Fibroblast of gingiva (primary cell): ENCODE measurements around the gene COPB2.
A peak's percentile ranks its signal among the peaks of the same experiment; 100 is the strongest.
"Not testable (repeated sequence)": the region's sequence is repeated elsewhere in the genome, so short reads cannot be mapped to it uniquely, and the experiment has no call there.

Source experiments
- DNase-seq: peaks from one replicate; pipeline ENCODE4 v3.0.0-alpha.2; 2011; ENCODE audit warnings: low read depth

The COPB2 gene

DNA sequence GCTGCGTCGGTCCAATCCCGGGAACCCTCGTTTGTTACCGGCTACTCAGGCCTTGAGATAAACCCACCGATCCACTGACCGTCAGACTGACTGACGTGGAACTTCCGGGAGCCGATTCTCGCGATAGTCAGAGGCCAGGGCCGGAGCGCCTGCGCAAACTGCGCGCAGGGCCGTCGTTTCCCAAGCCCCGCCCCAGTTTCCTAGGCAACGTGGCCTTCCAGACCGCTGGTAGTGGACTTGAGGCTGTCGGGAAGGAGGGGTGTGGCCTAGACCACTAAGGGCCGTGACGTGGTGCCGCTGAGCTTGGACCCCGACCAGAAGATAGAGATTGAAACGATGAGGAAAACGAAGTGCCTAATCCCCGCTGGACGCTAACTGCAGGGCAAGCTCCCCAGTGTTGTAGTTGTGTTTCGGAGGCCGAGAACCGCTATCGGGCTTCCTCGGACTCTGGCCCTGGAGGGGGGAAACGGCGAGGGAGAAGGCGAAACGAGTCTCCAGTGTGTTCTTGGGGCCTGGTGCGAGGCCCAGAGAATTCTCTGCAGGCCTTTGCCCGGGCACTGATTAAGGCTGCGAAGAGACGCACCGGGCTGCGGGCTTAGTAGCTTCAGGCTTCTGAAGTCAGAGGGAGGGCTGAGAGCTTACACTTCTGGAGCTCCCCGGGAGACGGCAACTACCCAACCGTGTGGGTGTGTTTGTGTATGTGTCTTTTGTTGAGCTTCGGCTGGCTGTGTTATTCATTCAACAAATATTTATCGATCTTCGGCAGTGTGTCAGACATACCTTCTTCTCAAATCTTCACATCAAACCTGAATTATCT is at the start of gene COPB2:
COPB2 (minus strand) TSS at position 96 of the 817 bp plus-strand sequence. CDS start 97 bp downstream, outside the sequence.
- DNase-seq = peak; percentile 99

DNA sequence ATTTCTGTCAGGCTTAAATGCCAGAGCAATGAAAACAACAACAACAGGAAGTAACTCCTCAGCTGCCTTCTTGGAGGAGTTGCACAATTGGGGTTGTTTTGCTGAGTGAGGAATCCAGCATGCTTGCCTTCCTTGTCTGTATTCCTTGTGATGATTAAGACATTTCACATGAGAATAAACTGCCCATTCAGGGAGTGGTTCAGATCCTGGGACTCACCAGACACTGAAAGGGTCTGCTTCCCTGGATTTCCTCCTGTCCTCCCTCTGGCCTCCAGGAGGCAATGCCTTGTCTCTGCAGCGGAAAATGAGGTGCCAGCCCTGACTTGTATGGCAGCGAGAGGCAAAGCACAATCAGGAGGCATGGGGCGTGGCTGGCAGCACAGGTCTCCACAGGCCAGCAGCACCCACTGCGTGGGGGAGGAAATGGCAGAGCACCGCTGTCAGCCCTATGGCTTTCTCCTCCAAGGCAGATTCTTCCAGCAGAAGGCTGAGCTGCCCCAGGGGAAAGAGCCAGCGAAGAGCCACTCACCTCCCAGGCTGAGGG is 45.4 kb upstream of the COPB2 start:
- peak; percentile 56 for DNase-seq

DNA sequence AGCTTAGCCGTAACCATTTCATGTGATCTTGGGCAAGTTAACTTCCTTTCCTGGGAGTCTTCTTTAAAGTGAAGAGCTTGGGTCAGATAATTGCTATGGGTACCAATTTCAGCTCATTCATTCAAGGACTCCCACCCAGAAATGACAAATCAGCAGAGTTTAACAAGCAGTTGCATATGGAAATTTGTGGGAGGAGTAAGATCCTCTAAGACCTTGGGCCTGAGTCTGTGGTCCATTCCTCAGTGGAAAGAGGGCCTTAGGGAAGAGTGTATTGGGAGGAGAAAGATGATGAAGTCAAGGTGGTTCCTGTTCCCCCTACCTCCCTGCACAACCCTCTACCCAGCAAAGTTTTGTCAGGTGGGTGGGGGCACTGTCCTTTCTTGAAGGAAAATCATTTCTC is 44.8 kb upstream of the COPB2 start:
- DNase-seq = no peak

DNA sequence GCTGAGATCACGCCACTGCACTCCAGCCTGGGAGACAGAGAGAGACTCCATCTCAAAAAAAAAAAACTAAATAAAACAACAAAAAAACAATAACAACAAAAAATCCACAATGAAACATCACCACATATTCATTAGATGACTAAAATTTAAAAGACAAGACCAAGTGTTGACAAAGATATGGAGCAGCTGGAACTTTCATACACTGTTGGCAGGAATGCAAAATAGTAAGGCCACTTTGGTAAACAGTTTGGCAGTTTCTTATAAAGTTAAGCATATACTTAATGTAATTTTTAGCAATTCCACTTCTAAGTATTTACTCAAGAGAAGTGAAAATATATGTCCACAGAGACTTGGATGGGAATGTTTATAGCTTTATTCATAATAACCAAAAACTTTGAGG is 43.6 kb upstream of the COPB2 start:
- DNase-seq = no peak

DNA sequence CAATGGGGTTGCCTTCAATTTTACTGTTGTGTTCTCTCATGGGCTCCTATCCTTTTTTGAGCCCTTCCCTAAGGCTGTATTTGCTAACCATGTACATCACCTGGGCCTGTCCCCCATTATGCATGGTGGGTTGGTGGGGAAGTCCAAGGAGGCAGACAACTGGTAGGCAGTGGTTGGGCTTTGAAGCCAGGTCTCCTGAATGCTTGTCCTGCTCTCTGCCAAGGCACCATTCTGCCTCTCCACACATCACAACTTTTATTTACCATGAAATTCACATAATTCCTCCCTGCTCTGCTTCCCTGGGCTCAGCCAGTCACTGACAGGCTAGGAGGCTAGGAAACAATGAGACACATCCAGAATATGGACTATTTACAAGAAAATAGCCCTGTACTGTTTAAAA is 41.0 kb upstream of the COPB2 start:
- no peak for DNase-seq

DNA sequence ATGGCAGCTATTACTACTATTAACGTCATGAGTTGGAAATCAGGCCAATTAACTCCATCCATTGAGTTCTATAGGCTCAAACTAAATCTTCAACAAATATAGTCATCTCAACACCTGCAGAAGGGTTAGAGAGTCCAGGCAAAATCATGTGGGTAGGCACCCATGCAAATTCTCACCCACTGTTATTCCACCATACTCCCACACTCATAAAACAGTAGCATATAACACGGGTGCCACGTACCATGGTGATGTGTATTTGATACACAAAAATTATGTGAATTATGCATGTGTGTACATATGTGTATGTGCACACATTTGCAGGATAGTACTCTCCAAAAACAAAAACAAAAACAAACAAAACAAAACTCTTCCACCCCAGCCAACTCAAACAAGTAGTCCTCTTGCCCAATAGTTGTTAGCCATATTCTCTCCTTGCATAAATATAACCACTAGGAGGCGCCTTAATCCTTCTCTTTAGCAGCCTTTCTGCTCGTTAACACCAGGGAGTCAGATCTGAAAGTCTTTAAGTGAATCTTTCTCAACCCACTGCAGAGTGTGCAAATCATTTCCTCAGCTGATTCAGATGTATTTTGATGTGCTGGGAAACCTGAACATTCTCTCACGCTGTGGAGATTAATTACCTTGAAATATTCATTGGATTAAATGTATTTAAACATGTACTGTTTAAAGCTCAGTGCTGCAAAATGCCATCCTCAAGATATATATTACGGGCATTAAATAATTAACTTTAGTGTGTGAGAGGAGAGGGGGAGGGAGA is 38.0 kb upstream of the COPB2 start:
- DNase-seq = peak; percentile 72

DNA sequence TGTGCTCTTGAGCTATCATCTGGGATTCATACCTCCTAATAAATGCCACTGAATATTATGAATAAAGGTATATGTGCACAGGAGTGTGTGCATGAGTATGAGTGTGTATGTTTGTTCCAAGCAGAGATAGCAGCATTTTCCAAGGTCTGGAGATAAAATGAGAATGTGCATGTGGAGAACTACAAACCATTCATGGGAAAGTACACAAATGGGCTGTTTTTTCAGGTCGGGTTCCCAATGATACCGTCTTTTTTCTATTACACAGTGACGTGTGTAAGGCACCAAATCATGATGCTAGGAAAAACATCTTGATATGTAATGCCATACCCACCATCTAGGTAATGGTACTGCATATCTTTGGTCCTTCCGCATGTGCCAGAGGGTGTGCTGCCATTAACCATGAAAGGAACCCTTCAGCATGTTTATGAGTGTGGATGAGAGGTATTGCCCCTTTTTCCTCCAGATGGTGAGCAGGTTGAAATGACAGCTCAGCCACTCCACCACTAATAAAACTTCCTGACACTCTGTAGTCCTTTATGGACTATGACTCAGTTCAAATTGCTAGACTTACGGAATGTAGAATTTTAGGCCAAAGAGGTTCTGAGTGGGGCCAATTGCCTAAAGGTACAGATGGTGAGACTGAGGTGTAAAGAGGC is 36.4 kb upstream of the COPB2 start:
- DNase-seq = no peak

DNA sequence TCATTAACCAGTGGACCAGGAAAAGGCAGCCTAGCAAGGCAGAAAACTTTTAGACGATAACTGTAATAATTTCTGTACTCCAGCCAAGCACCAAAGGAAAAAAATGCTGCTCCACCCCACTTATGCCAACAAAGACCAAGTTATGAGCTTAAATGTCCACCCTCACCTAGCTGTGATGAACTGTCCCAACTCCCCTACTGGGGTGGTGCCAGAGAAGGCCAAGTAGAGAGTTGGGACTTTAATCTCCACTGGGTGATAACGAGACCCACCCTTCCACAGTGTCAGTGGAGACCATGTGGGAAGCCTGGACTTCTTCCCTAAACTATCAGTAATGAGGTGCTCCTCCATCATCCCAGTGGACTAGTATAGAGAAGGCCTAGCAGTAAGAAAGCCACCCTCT is 33.8 kb upstream of the COPB2 start:
- no peak for DNase-seq

DNA sequence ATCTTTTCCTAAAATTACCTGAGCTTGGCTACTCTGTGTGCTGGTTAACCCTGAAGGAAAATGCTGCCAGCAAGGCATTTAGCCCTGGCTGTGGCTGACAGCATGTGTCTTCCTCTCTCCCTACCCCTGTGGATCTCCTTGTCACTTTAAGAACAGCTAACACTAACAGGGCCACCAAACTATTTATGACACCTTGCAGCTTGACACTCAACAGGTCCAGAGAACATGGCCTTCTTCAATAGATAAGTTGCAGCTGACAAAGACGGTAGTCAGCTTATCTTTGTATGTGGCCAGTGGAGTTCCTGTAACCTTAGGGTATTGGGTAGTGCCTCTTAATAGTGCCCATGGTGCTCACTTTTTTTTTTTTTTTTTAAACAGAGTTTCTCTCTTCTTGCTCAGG is 32.0 kb upstream of the COPB2 start:
- no peak for DNase-seq

DNA sequence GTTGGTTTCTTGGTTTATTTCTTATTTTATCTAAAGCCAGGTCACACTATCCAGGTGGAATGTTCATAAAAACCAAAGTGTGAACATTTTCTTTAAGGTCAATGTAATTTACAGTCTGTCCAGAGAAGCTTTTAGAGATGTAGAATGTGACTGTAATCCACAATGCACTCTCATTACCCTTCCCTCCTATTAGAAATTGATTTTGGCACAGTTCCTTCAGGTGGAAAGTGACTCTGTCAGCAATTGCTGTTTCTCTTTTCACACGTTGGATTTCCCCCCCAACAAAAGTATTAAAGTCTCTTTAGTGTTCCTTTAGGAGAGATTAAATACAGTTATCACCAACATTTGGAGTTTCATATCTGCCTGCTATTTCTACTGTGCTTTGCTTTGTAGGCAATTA is 31.6 kb upstream of the COPB2 start:
- DNase-seq = no peak

DNA sequence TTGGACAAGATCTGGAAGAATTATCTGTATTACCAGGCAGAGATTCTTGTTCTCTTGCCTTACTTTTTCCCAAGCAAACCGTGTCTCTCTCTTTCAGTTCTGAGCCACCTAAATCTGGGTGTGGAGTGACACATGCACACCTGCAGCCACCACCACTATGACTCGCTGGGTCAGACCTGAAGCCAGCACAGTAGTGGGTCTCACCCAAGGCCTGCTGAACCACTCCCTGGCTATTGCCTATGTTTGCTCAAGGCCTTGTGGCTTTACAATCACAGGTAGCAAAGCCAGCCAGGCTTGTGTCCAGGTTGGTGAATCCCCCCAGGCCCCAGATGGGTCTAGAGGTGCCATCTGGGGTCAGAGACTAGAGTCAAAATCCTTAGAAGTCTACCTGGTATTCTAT is 28.7 kb upstream of the COPB2 start:
- DNase-seq = no peak

DNA sequence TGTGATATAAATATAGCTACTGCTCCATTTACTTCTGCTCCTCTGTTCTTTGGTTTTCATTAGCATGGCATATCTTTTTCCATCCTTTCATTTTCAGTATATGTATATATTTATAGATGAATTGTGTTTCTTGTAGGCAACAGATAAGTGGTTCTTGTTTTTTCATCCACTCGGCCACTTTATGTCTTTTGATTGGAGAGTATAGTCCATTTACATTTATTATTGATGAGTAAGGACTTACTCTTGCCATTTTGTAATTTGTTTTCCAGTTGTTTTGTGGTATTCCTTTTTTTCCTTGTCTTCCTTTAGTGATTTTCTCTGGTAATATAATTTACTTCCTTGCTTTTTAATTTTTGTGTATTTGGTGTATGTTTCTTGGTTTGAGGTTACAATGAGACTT is 26.8 kb upstream of the COPB2 start:
- DNase-seq = no peak

DNA sequence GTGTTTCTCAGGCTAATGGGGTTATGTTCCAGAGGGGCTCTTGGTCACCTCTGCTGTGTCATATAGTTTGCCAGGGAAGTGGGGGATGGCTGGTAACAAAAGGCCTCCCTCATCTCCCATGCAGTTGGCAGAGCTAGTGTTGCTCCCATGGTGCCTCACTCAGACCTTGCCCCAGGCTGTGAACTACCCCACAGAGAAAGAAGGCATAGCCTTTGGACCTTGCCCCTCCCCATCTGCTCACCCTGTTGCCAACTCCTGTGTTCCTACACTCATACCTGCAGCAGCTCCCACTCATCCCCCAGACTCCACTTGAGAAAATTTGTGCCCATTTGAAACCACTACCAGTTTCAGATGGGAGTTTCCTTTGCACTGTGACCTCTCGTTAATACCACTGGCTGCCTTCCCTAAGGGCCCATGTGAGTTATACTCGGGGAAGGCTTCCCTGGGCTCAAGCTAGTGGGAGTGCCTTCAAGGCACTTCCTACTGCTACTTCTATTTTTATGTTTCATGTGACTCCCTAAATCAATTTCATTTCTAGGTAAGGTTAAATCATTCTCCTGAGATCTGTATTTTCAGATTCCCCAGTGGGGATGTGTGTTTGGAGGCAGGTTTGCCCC is 25.3 kb upstream of the COPB2 start:
- DNase-seq = no peak

DNA sequence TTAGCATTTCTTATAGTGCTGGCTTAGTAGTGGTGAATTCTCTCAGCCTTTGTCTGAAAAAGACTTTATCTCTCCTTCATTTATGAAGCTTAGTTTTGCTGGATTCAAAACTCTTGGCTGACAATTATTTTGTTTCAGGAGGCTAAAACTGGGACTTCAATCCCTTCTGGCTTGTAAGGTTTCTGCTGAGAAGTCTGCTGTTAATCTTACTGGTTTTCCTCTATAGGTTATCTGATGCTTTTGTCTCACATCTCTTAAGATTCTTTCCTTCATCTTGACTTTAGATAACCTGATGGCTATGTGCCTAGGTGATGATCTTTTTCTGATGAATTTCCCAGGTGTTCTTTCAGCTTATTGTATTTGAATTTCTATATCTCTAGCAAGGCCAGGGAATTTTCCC is 23.4 kb upstream of the COPB2 start:
- not testable (repeated sequence) for DNase-seq

DNA sequence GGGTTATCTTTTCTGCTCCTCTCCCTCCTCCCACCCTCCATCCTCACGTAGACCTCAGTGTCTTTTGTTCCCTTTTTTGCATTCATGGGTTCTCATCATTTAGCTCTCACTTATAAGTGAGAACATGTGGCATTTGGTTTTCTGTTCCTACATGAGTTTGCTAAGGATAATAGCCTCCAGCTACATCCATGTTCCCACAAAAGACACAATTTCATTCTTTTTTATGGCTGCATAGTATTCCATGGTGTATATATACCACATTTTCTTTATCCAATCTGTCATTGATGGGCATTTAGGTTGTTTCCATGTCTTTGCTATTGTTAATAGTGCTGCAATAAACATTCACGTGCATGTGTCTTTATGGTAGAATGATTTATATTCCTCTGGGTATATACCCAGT is 11.7 kb upstream of the COPB2 start:
- not testable (repeated sequence) for DNase-seq

DNA sequence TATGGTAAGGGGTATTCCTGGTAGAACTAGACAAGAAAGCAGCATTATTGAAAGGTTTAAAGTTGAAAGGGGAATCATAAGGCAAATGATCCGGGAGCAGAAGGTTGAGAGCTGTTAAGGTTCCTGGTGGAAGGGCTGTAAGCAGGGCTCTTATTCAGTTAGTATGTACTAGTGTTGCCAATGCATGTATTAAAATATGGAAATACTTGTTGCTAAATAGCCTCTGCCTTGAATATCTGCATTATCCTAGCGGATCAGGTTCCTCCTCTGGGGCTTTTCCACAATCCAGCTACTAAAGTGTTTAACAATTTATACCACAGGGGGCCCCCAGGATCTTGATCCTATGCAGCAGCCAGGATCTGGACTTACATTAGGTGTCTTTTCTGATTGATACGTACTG is 7.3 kb upstream of the COPB2 start:
- DNase-seq = no peak

DNA sequence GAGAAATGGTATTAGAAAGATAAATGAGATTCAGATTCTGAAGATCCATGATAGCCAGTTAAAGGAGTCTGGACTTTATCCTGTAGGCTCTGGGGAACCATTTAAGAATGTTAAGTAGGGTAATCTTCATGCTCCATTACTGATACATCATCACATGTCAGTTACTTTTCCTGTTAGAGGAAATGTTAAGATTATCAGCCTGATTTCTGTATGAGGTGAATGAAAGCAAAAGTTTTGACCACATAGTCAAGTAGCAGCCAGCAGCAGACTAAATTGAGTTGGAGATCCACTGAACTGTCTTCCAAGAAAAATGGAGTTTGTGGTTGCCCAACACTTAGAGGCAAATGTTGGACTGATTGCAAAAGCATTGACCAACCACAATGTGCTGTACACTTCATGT is 4.7 kb upstream of the COPB2 start:
- DNase-seq = no peak

DNA sequence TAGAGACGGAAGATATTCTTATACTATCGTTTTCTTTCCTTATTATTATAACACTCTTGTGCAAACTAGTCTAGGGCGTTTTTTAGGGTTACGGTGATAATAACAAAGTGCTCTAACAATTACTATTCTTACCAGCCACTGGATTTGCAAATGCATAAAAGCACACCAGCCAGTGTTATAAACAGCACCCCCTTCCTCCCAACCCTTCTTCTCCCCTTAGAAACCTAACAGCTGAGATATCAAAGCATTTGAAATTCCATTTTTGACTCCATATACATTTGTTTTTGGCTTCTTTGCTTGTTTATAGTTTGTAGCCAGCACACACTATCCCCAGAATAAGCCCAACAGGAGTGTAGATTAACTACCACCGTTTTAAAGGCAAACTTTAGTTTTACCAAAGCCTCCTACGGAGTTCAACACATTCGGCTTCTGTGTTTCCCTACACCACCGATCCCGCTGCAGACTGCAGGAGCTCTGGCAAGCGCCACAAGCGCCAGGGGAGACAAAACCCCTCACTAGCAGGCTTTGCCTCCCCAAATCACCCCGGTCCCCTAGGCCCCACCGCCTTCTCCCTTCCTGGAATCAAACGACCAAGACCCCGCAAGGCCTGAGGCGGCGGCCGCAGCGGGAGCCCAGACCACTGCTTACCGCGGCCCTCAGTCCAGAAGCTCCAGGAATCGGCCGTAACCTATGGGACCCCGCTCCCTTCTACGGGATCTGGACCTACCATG is 461 bp downstream of the COPB2 start:
- no peak for DNase-seq

DNA sequence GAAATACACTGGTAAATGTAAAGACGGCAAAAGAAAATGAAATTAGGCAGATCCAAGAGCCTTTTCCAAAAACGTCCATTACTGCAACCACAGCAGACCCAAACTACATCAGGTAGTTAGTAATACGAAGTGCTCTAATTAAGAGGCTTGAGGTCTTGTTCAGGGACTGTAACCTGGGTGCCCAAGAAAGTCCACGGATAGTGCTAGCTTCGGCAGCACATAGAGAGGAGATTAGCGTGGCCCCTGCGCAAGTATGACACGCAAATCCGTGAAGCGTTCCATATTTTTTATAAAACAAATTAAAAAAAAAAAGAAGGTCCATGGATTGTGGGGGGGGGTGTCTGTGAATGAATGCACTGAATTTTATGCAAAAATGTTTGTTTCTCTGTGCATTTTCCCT is 1.4 kb downstream of the COPB2 start:
- no peak for DNase-seq

DNA sequence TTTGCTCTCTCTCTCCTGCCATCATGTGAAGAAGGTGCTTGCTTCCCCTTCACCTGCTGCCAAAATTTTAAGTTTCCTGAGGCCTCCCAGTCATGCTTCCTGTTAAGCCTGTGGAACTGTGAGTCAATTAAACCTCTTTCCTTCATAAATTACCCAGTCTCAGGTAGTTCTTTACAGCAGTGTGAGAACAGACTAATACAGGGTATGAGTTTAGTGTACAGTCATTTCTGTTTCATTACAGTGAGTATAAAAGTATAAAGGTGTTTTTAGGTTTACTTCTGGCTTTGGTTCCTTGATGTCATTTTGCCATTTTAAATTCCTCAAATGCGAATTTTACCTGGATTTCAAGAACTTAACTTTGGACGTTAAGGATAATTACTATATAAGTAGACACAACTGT is 7.2 kb downstream of the COPB2 start:
- DNase-seq = not testable (repeated sequence)

DNA sequence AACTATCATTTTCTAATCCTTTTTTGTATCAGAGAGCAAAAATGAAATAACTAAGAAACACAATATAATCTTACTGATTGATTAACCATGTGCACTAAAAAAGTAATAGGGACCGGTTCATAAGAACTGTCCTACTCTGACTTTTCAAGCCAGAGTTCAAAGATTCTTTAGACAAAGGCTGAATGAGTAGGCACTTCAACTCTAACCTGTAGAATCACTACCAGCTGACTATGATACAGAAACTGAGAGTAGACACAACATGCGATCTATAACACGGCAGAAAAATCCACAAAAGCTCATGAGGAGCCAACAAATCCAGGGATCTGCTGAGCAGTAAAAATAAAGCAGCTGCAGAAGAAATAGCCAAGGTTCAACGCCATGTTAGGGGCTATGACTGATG is 8.9 kb downstream of the COPB2 start:
- no peak for DNase-seq
